Endodermal cell (in vitro differentiated cells): ENCODE data around the gene CSTPP1. TPM values are rescaled to one million over a fixed set of nuclear protein-coding genes. Genes with fewer than 3 reads are reported as not detected.

Source experiments
- DNase-seq: peaks from one replicate; pipeline ENCODE4 v3.0.0-alpha.2; 2017
- H3K27ac ChIP-seq: 2 replicates; pipeline ENCODE4 v1.5.1; 2013; ENCODE audit warnings: mild to moderate bottlenecking, low read depth, low read length, moderate library complexity
- H3K27me3 ChIP-seq: 2 replicates; pipeline ENCODE4 v1.6.1; 2013; ENCODE audit warnings: mild to moderate bottlenecking, low read length, moderate library complexity; ENCODE audit not compliant: insufficient read depth, control insufficient read depth, poor library complexity, severe bottlenecking
- H3K36me3 ChIP-seq: 2 replicates; pipeline ENCODE4 v1.7.0; 2013; ENCODE audit warnings: mild to moderate bottlenecking, low read length, moderate library complexity; ENCODE audit not compliant: control insufficient read depth, insufficient read depth
- H3K4me1 ChIP-seq: one replicate; pipeline ENCODE4 v1.7.0; 2013; ENCODE audit warnings: low read length; ENCODE audit not compliant: control insufficient read depth, insufficient read depth
- H3K4me3 ChIP-seq: 2 replicates; pipeline ENCODE4 v1.5.1; 2013; ENCODE audit warnings: mild to moderate bottlenecking, low read length, moderate library complexity
- H3K9ac ChIP-seq: 2 replicates; pipeline ENCODE4 v1.6.1; 2013; ENCODE audit warnings: mild to moderate bottlenecking, low read length, moderate library complexity; ENCODE audit not compliant: poor library complexity, severe bottlenecking; ENCODE audit errors: extremely low read depth
- H3K9me3 ChIP-seq: 2 replicates; pipeline ENCODE4 v1.6.1; 2013; ENCODE audit warnings: mild to moderate bottlenecking, low read length, moderate library complexity; ENCODE audit not compliant: control insufficient read depth
- H3K27ac Mint-ChIP-seq: 2 replicates; pipeline ENCODE4 v1.8.0; 2020; ENCODE audit warnings: mixed read lengths
- H3K27me3 Mint-ChIP-seq: 2 replicates; pipeline ENCODE4 v1.8.0; 2021; ENCODE audit warnings: mild to moderate bottlenecking, mixed read lengths; ENCODE audit not compliant: insufficient read depth
- H3K36me3 Mint-ChIP-seq: 2 replicates; pipeline ENCODE4 v1.8.0; 2020; ENCODE audit warnings: low read depth, mixed read lengths
- H3K4me1 Mint-ChIP-seq: 2 replicates; pipeline ENCODE4 v1.8.0; 2020; ENCODE audit warnings: mixed read lengths
- H3K4me3 Mint-ChIP-seq: 2 replicates; pipeline ENCODE4 v1.8.0; 2020; ENCODE audit warnings: mild to moderate bottlenecking, moderate library complexity, mixed read lengths
- H3K9me3 Mint-ChIP-seq: 2 replicates; pipeline ENCODE4 v1.8.0; 2020; ENCODE audit warnings: mild to moderate bottlenecking, mixed read lengths
- CTCF ChIP-seq: fragments of 200-600 bp; sonication (generic); conservative IDR thresholded peaks from 2 replicates; pipeline ENCODE4 v1.5.0; 2021; ENCODE audit warnings: antibody characterized with exemption, mild to moderate bottlenecking
- WGBS, 2 experiments: methylation state at CpG; one replicate each; pipeline versions ENCODE4 v1.1.5 to v1.1.7; 2013; ENCODE audit warnings: missing lambda C conversion rate in 2 of 2, mixed read lengths in 1 of 2; ENCODE audit not compliant: insufficient coverage in 1 of 2, insufficient read length in 1 of 2; 5-methylcytosine and 5-hydroxymethylcytosine counted together
- total RNA-seq, 2 donors: library from RNA; stranded (reverse); fragmentation: NEBNext Ultra II Directional in 1 of 2; extraction: Animal tissue kit (Norgen Biotek cat#: 25700) in 1 of 2; gene quantifications; 2 replicates in 1 of 2; 3 replicates in 1 of 2; pipeline ENCODE4 v1.2.1, GENCODE V29; 2021

CSTPP1 gene
- total RNA-seq, 2 donors from 2014 or later: 46.7 to 57.6 TPM

- no peak overlapping the region for H3K9ac ChIP-seq
- Mint-ChIP-seq H3K27ac (peak overlapping the region; percentile 99), H3K36me3 (peaks cover 29% of the 10 kb centered on the region), H3K4me1 (peaks cover 8% of the 10 kb centered on the region), H3K27me3 (no peaks in the 10 kb centered on the region), H3K4me3 (peak overlapping the region; percentile 98), H3K9me3 (no peaks in the 10 kb centered on the region)
- H3K27ac ChIP-seq: peak overlapping the region; percentile 64
- peaks cover 7% of the 10 kb centered on the region for H3K4me1 ChIP-seq
- peaks cover 40% of the 10 kb centered on the region for H3K36me3 ChIP-seq
- no peaks in the 10 kb centered on the region for H3K27me3 ChIP-seq
- no peak for TF ChIP-seq CTCF
- H3K4me3 ChIP-seq: no peak overlapping the region
- WGBS, 2 experiments: 91 to 97% methylated on average over 5 to 6 of the region's 6 CpGs
- DNase-seq: no peak
- H3K9me3 ChIP-seq: no peaks in the 10 kb centered on the region
These were observed 241.3 kb downstream of the CSTPP1 start for GRCh38 chr11:47177846-47178245.

- Histone ChIP-seq H3K9me3 (no peaks in the 10 kb centered on the region), H3K9ac (no peak overlapping the region), H3K27ac (no peak overlapping the region), H3K36me3 (peaks cover 35% of the 10 kb centered on the region), H3K4me3 (no peak overlapping the region), H3K4me1 (peaks cover 4% of the 10 kb centered on the region), H3K27me3 (no peaks in the 10 kb centered on the region)
- no peaks in the 10 kb centered on the region for H3K9me3 Mint-ChIP-seq
- H3K4me3 Mint-ChIP-seq: no peak overlapping the region
- peaks cover 8% of the 10 kb centered on the region for H3K4me1 Mint-ChIP-seq
- TF ChIP-seq CTCF: no peak
- WGBS, 2 experiments: 91 to 97% methylated on average over 4 to 11 of the region's 11 CpGs
- no peak for DNase-seq
- peaks cover 24% of the 10 kb centered on the region for H3K36me3 Mint-ChIP-seq
- H3K27me3 Mint-ChIP-seq: no peaks in the 10 kb centered on the region
- no peak overlapping the region for H3K27ac Mint-ChIP-seq
These were observed 241.8 kb downstream of the CSTPP1 start for GRCh38 chr11:47178316-47178715.

GRCh38 chr11:47178737-47179654 lies 242.4 kb downstream of the CSTPP1 start:
- Mint-ChIP-seq H3K4me1 (peaks cover 8% of the 10 kb centered on the region), H3K27me3 (no peaks in the 10 kb centered on the region), H3K9me3 (no peaks in the 10 kb centered on the region), H3K36me3 (peaks cover 17% of the 10 kb centered on the region), H3K27ac (peak overlapping the region; percentile 69), H3K4me3 (no peak overlapping the region)
- Histone ChIP-seq H3K9ac (no peak overlapping the region), H3K4me3 (no peak overlapping the region), H3K27me3 (no peaks in the 10 kb centered on the region), H3K4me1 (peaks cover 4% of the 10 kb centered on the region), H3K9me3 (no peaks in the 10 kb centered on the region), H3K27ac (no peak overlapping the region), H3K36me3 (peaks cover 28% of the 10 kb centered on the region)
- no peak for DNase-seq
- WGBS, 2 experiments: 91 to 97% methylated on average over 15 to 23 of the region's 23 CpGs
- TF ChIP-seq CTCF: no peak
